ENCODE results near the gene CHRNB2.

GRCh38 chr1:154539486-154540483, 27.8 kb upstream of the CHRNB2 start:
- TF ChIP-seq TAF1 (IDR thresholded peaks at IDR 0.05; ENCODE audit: low read depth, low read length) (no peak), POLR2AphosphoS5 (IDR thresholded peaks at IDR 0.05; ENCODE audit: low read depth, low read length) (no peak), POLR2A (IDR thresholded peaks at IDR 0.05; ENCODE audit: low read depth, low read length) (no peak), SPI1 (IDR thresholded peaks at IDR 0.05; ENCODE audit: low read depth, low read length) (no peak)
